Natural killer cell (primary cell): ENCODE results near the gene SYT11. TPM values are rescaled to one million over a fixed set of nuclear protein-coding genes. Genes with fewer than 3 reads are reported as not detected.

Experiments used
- ATAC-seq, 3 donors: fragments of 150-1000 bp in 2 of 3; fragments of 200-7000 bp in 1 of 3; cut with Tn5 transposase; 1 replicate in 1 of 3; 2 replicates in 2 of 3; pipeline ENCODE4 v1.10.0; 2021; ENCODE audit warnings: mild to moderate bottlenecking in 2 of 3, moderate library complexity in 2 of 3
- DNase-seq, 2 donors: peaks; one replicate each; pipeline versions ENCODE4 v3.0.0 to v3.0.0-alpha.2; 2013 to 2021; ENCODE audit warnings: mixed read lengths in 1 of 2
- H3K27ac ChIP-seq: one replicate; pipeline ENCODE4 v1.5.1; 2013; ENCODE audit warnings: mild to moderate bottlenecking, low read length
- H3K27me3 ChIP-seq: one replicate; pipeline ENCODE4 v1.6.1; 2013; ENCODE audit warnings: low read length; ENCODE audit not compliant: control insufficient read depth, insufficient read depth
- H3K36me3 ChIP-seq: one replicate; pipeline ENCODE4 v1.6.1; 2013; ENCODE audit warnings: low read length; ENCODE audit not compliant: control insufficient read depth, insufficient read depth
- H3K4me1 ChIP-seq: one replicate; pipeline ENCODE4 v1.6.1; 2013; ENCODE audit warnings: low read length; ENCODE audit not compliant: control insufficient read depth, insufficient read depth
- H3K4me3 ChIP-seq: one replicate; pipeline ENCODE4 v1.5.1; 2013; ENCODE audit warnings: low read length
- H3K9me3 ChIP-seq: one replicate; pipeline ENCODE4 v1.6.1; 2013; ENCODE audit warnings: low read length; ENCODE audit not compliant: control insufficient read depth, insufficient read depth
- H3K27ac Mint-ChIP-seq, 2 donors: one replicate each; pipeline ENCODE4 v1.8.0; 2022; ENCODE audit warnings: mild to moderate bottlenecking in 2 of 2, mixed read lengths in 2 of 2, moderate library complexity in 1 of 2
- H3K27me3 Mint-ChIP-seq, 2 donors: one replicate each; pipeline ENCODE4 v1.8.0; 2022; ENCODE audit warnings: low read depth in 2 of 2, mixed read lengths in 2 of 2
- H3K36me3 Mint-ChIP-seq: one replicate; pipeline ENCODE4 v1.8.0; 2022; ENCODE audit warnings: mixed read lengths
- H3K4me1 Mint-ChIP-seq, 2 donors: one replicate each; pipeline ENCODE4 v1.8.0; 2022; ENCODE audit warnings: mixed read lengths in 2 of 2
- H3K4me3 Mint-ChIP-seq: one replicate; pipeline ENCODE4 v1.8.0; 2022; ENCODE audit warnings: mild to moderate bottlenecking, moderate library complexity, mixed read lengths
- H3K9me3 Mint-ChIP-seq, 2 donors: one replicate each; pipeline ENCODE4 v1.8.0; 2022; ENCODE audit warnings: mixed read lengths in 2 of 2
- WGBS: methylation state at CpG from one replicate; pipeline ENCODE4 v1.1.7; 2013; ENCODE audit warnings: missing lambda C conversion rate; ENCODE audit not compliant: insufficient coverage; 5-methylcytosine and 5-hydroxymethylcytosine counted together
- intact Hi-C: fragments of 100-400 bp; cut with micrococcal nuclease; formaldehyde crosslinking; loops from one replicate; pipeline ENCODE4 v1.14.2; 2022
- total RNA-seq, 4 donors: library from RNA; stranded (reverse); fragments of 120-200 nt in 1 of 4; gene quantifications; one replicate each; pipeline versions ENCODE4 v1.2.3 to v1.2.4, GENCODE V29; 2013 to 2022
- TF ChIP-seq, protein P1 (sequence below): fragments of 200-600 bp; IDR thresholded peaks from one replicate; pipeline ENCODE4 v1.8.0; 2022; ENCODE audit warnings: antibody characterized with exemption

SYT11 gene
- total RNA-seq, 3 donors from 2014 or later (not counting 1 experiment from before 2014, with no cell fraction given), result 38.1 to 42.8 (median 39.8) TPM

DNA sequence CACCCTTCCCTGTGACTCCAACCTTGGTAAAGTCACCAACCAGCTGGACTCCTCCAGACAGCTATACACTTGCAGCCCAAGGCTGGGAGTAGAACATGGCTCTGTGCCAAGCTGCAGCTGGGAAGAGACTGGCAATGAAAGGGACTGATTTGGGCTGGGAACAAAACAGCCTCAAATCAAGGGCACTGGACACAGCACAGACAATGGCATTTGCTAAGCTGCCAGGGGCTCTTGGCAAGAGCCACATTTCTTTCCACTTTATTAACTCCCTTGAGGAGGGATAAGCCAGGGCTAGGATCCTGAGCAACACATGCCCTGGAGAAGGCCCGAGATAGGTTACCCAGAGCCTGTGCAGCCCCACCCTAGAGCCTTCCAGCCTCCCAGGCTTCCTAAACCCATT lies 12.0 kb downstream of the SYT11 start:
- ATAC-seq, result no peak
- TF ChIP-seq, protein P1, sequence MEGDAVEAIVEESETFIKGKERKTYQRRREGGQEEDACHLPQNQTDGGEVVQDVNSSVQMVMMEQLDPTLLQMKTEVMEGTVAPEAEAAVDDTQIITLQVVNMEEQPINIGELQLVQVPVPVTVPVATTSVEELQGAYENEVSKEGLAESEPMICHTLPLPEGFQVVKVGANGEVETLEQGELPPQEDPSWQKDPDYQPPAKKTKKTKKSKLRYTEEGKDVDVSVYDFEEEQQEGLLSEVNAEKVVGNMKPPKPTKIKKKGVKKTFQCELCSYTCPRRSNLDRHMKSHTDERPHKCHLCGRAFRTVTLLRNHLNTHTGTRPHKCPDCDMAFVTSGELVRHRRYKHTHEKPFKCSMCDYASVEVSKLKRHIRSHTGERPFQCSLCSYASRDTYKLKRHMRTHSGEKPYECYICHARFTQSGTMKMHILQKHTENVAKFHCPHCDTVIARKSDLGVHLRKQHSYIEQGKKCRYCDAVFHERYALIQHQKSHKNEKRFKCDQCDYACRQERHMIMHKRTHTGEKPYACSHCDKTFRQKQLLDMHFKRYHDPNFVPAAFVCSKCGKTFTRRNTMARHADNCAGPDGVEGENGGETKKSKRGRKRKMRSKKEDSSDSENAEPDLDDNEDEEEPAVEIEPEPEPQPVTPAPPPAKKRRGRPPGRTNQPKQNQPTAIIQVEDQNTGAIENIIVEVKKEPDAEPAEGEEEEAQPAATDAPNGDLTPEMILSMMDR, result no peak
- peaks cover 21% of the 10 kb centered on the region for H3K36me3 ChIP-seq
- H3K27ac ChIP-seq, result no peak overlapping the region
- H3K4me1 ChIP-seq, result no peaks in the 10 kb centered on the region
- peaks cover 8% of the 10 kb centered on the region for H3K36me3 Mint-ChIP-seq
- H3K4me3 Mint-ChIP-seq, result no peak overlapping the region
- H3K4me1 Mint-ChIP-seq, result peaks cover 6 to 17% of the 10 kb centered on the region in 2 donors
- 100% methylated on average over 1 of the region's 1 CpG for WGBS
- no peaks in the 10 kb centered on the region for H3K27me3 Mint-ChIP-seq
- H3K27ac Mint-ChIP-seq, result no peak overlapping the region
- no peaks in the 10 kb centered on the region for H3K9me3 Mint-ChIP-seq
- H3K27me3 ChIP-seq, result no peaks in the 10 kb centered on the region
- no peaks in the 10 kb centered on the region for H3K9me3 ChIP-seq
- intact Hi-C loops, result no loop called here
- no peak for DNase-seq
- H3K4me3 ChIP-seq, result no peak overlapping the region

DNA sequence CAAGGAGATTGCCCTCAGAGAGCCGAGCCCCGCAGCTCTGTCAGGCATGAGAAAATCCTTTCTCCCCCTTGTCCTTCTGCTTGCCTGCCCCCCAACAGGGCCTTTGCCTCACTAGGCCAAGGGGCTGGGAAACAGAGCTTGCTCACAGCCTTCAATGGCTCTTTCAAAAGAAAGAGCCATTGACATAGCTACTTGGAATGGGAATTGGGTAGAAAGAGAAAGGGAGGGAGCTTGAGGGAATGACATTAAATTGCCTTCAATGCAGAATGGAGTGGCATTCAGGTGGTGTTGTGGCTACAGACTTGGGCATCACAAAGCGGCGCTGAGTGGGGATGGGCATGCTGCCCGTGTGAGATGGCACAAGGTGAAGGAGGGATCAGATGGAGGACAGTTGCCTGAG lies 13.2 kb downstream of the SYT11 start:
- Histone ChIP-seq H3K27me3 (no peaks in the 10 kb centered on the region), H3K27ac (no peak overlapping the region), H3K4me3 (no peak overlapping the region), H3K9me3 (no peaks in the 10 kb centered on the region), H3K4me1 (no peaks in the 10 kb centered on the region), H3K36me3 (peaks cover 21% of the 10 kb centered on the region)
- TF ChIP-seq, protein P1, result no peak
- intact Hi-C loops, result no loop called here
- Mint-ChIP-seq H3K4me1 (peaks cover 6 to 17% of the 10 kb centered on the region in 2 donors), H3K9me3 (no peaks in the 10 kb centered on the region), H3K27me3 (no peaks in the 10 kb centered on the region), H3K4me3 (no peak overlapping the region), H3K36me3 (peaks cover 8% of the 10 kb centered on the region), H3K27ac (no peak overlapping the region)
- ATAC-seq (no peak), DNase-seq (no peak)
- 96% methylated on average over 5 of the region's 5 CpGs for WGBS

DNA sequence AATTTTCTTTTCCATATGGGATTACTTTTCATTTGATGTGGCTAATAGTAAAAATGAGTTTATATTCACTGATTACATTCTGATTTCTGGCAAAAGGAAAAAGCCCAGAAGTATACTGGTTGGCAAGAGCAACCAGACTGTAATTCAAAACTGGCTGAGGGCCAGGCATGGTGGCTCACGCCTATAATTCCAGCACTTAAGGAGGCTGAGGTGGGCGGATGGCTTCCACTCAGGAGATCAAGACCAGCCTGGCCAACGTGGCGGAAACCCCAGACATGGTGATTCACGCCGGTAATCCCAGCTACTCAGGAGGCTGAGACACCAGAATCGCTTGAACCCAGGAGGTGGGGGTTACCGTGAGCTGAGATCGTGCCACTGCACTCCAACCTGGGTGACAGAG lies 14.5 kb downstream of the SYT11 start:
- no peak overlapping the region for H3K27ac Mint-ChIP-seq
- 95% methylated on average over 9 of the region's 9 CpGs for WGBS
- H3K4me3 Mint-ChIP-seq, result no peak overlapping the region
- H3K36me3 Mint-ChIP-seq, result peaks cover 8% of the 10 kb centered on the region
- DNase-seq (no peak), ATAC-seq (no peak)
- Histone ChIP-seq H3K4me3 (no peak overlapping the region), H3K27me3 (no peaks in the 10 kb centered on the region), H3K4me1 (no peaks in the 10 kb centered on the region), H3K36me3 (peaks cover 18% of the 10 kb centered on the region), H3K27ac (no peak overlapping the region), H3K9me3 (no peaks in the 10 kb centered on the region)
- peaks cover 6 to 13% of the 10 kb centered on the region in 2 donors for H3K4me1 Mint-ChIP-seq
- H3K27me3 Mint-ChIP-seq, result no peaks in the 10 kb centered on the region
- TF ChIP-seq, protein P1, result no peak
- no peaks in the 10 kb centered on the region for H3K9me3 Mint-ChIP-seq
- intact Hi-C loops, result no loop called here

DNA sequence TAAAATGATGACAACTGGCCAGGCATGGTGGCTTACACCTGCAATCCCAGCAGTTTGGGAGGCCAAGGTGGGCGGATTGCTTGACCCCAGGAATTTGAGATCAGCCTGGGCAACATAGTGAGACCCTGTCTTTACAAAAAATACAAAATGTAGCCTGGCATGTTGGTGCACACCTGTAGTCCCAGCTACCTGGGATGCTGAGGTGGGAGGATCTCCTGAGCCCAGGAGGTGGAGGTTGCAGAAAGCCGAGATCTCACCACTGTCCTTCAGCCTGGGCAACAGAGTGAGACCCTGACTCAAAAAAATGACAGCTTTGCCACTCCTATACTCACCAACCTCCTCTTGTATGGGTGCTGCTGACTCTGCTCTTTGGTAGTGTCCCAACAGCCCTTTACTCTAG lies 18.6 kb downstream of the SYT11 start:
- TF ChIP-seq, protein P1, result no peak
- WGBS, result 92% methylated on average over 2 of the region's 2 CpGs
- Histone ChIP-seq H3K4me3 (no peak overlapping the region), H3K36me3 (peaks cover 18% of the 10 kb centered on the region), H3K9me3 (no peaks in the 10 kb centered on the region), H3K27ac (no peak overlapping the region), H3K4me1 (no peaks in the 10 kb centered on the region), H3K27me3 (no peaks in the 10 kb centered on the region)
- intact Hi-C loops, result no loop called here
- ATAC-seq, result no peak
- no peak for DNase-seq
- H3K27ac Mint-ChIP-seq, result peak overlapping the region in 1 of 2 donors; percentile 52
- no peaks in the 10 kb centered on the region for H3K9me3 Mint-ChIP-seq
- H3K36me3 Mint-ChIP-seq, result no peaks in the 10 kb centered on the region
- no peaks in the 10 kb centered on the region for H3K27me3 Mint-ChIP-seq
- no peak overlapping the region for H3K4me3 Mint-ChIP-seq
- H3K4me1 Mint-ChIP-seq, result no peaks in the 10 kb centered on the region
